MM.1S (cell line): Measurements from ENCODE around the gene MMS22L.

ENCODE experiments used
- CTCF ChIP-seq: fragments of 300-600 bp; sonication (generic); IDR thresholded peaks from 2 replicates; pipeline ENCODE4 v1.5.1; 2016; ENCODE audit warnings: antibody characterized with exemption, low read length, mixed read lengths
- EZH2 ChIP-seq: fragments of 300-600 bp; sonication (generic); optimal IDR thresholded peaks from 2 replicates; pipeline ENCODE3; 2017; ENCODE audit warnings: low read depth, mild to moderate bottlenecking, antibody characterized with exemption, low read length, mixed read lengths
- EZH2phosphoT487 ChIP-seq: fragments of 300-600 bp; sonication (generic); IDR thresholded peaks from 2 replicates; pipeline ENCODE4 v1.6.1; 2018; ENCODE audit warnings: antibody characterized with exemption, low read length

- TF ChIP-seq CTCF = no peak
- no peak for TF ChIP-seq EZH2
- no peak for TF ChIP-seq EZH2phosphoT487
Measured at GRCh38 chr6:97174471-97174870, 108.5 kb downstream of the MMS22L start.
